WI38 (cell line): ENCODE results near the gene PTHLH.

Experiments
- H3K4me3 ChIP-seq: 2 replicates; pipeline ENCODE4 v1.5.1; 2011; ENCODE audit warnings: low read depth, mild to moderate bottlenecking, control low read depth, low read length
- CTCF ChIP-seq: IDR thresholded peaks from 2 replicates; pipeline ENCODE4 v1.5.1; 2012; ENCODE audit warnings: low read depth, mild to moderate bottlenecking, control low read depth, low read length

Gene PTHLH

GRCh38 chr12:27960821-27961220 lies 11.7 kb downstream of the PTHLH start:
- TF ChIP-seq CTCF: no peak
- no peak overlapping the region for H3K4me3 ChIP-seq

GRCh38 chr12:27958675-27959074 lies 13.9 kb downstream of the PTHLH start:
- TF ChIP-seq CTCF: no peak
- H3K4me3 ChIP-seq: no peak overlapping the region

GRCh38 chr12:27957366-27957765 lies 15.2 kb downstream of the PTHLH start:
- no peak for TF ChIP-seq CTCF

GRCh38 chr12:27953817-27954216 lies 18.7 kb downstream of the PTHLH start:
- TF ChIP-seq CTCF: no peak
- H3K4me3 ChIP-seq: no peak overlapping the region

More at GRCh38 chr12:27957366-27957765, 15.2 kb downstream of the PTHLH start:
- H3K4me3 ChIP-seq: no peak overlapping the region

DNA sequence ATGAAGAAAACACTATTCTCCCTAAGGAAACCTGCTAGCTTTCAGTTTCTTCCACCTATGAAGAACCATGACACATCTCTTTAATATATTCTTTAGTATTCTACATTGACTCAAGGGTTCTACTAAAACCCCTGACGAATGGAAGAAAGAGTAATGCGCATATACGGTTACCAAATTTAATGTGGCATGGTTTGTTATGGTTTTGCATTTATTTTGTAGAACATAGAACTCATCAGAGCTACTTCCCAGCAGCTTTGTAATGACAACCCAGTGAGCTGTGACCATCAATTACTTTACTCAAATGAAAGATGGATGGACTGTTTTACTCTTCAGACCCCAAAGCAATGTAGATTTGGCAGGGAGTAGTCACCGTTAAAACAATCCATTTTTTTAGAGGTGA lies 19.2 kb downstream of the PTHLH start:
- TF ChIP-seq CTCF: no peak
- no peak overlapping the region for H3K4me3 ChIP-seq

GRCh38 chr12:27952510-27952909 lies 20.0 kb downstream of the PTHLH start:
- no peak for TF ChIP-seq CTCF
- H3K4me3 ChIP-seq: no peak overlapping the region

DNA sequence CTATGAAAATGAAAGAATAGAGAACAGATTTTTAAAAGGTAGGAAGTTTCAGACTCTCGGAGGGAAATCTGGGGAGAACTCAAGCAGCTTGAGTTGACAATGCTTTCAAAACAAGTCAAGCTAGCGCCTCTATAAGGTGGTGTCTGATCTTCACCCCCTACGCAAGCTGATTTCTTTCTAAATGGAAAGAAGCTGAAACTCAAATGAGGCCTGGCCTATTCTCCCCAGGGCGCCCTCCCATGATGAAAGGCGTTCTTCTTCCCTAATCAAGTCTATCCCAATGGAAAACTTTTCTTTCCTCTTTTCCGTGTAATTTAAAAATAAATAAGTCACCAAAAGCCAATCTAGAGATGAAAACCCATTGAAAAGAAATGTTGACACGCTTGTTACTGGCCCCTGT lies 20.6 kb downstream of the PTHLH start:
- TF ChIP-seq CTCF: no peak
- no peak overlapping the region for H3K4me3 ChIP-seq
